ENCODE measurements around the gene PLEKHG4B. TPM values are rescaled to one million over a fixed set of nuclear protein-coding genes. Genes with fewer than 3 reads are reported as not detected.

PLEKHG4B gene
- total RNA-seq, 2 experiments from 2014 or later = 0.10 TPM

DNA sequence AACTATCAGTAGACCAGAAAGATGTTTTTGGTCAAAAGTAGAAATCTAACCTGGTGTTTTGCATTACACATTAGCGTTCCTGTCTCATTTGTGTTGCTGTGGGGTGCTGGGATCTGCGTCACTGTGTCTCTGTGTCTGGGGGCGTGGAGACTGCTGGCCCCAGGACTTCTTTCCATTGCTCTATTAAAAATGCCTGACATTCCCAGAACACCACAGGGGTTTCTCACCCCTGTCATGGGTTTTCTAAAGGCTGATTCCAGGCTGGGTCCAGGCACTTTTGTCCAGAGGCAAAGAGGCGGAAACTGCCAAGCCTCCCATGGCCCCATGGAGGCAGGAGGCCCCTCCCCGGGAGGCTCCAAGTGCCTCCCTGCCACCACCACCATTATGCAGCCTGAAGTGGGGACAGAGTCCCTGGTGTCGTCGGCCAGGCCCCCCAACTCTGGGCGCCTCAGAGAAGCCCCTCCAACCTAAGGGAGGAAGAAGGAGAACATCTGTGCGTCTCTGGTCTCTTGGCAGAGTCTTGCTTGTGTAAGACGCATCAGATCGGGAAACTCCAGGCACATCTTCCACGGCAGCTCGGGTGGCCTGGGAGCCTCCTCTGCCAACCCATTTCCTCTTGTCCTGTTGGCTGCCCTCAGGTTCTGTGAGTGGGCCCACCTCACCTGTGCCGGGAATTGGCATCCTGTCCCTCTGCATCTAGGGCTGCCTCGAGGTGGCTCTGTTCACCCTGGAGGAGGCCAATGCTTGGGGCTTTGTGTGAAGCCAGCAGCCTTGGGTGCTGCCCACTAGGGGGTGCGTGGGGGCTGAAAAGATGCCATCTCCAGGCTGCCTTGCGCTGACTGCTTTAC lies 13.8 kb upstream of the PLEKHG4B start:
- no peak overlapping the region for H3K4me3 Mint-ChIP-seq
- CTCF ChIA-PET = no interaction called here

DNA sequence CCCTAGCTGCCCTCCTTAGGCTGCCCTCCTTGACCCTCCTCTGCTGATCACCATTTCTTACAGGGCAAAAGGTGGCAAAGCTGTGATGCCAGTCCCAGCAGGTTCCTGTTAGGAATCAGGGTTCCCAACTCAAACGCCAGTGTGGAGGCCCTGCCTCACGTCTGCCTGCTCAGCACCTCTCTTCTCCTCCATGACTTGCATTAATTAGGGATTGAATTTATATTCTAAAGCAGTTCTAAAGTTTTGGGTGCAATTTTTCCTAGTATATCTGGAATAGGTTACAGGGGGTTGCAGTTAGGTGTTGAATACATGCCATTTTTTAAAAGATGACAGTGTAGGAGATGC lies 13.2 kb upstream of the PLEKHG4B start:
- ChIA-PET POLR2A (no interaction called here), CTCF (no interaction called here)
- no peaks in the 10 kb centered on the region for H3K9me3 Mint-ChIP-seq
- no peaks in the 10 kb centered on the region for H3K27me3 Mint-ChIP-seq
- DNase-seq = no peak
- H3K27ac Mint-ChIP-seq = no peak overlapping the region
- H3K4me3 Mint-ChIP-seq = no peak overlapping the region
- H3K4me1 Mint-ChIP-seq = no peaks in the 10 kb centered on the region
- no peaks in the 10 kb centered on the region for H3K36me3 Mint-ChIP-seq (ENCODE audit: low read depth)

More for the DNA sequence above, 13.8 kb upstream of the PLEKHG4B start:
- no peaks in the 10 kb centered on the region for H3K9me3 Mint-ChIP-seq
- no peak overlapping the region for H3K27ac Mint-ChIP-seq
- no peaks in the 10 kb centered on the region for H3K4me1 Mint-ChIP-seq
- DNase-seq = peak; percentile 21
- no peaks in the 10 kb centered on the region for H3K36me3 Mint-ChIP-seq (ENCODE audit: low read depth)
- POLR2A ChIA-PET = no interaction called here
- H3K27me3 Mint-ChIP-seq = no peaks in the 10 kb centered on the region

DNA sequence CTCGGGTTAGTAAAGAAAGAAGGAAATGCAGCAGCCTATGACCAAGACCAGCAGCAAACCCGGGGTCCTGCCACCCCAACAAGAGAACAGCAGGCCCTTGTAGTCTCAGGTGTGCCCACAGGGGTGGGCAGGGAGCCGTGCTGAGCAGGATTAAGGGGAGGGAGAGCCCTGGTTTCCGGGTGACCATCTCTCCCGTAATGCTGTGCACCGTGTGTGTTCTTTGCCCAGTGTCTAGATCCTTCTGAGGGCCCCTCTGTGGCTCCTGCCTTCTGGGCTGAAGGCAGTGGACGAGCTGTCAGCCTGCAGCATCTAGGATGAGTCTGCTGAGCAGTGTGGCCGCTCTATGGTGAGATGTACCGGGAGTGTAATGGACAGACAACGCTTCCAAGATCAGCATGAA lies 12.7 kb upstream of the PLEKHG4B start:
- H3K4me3 Mint-ChIP-seq = no peak overlapping the region
- no peaks in the 10 kb centered on the region for H3K36me3 Mint-ChIP-seq (ENCODE audit: low read depth)
- no peak overlapping the region for H3K27ac Mint-ChIP-seq
- no peaks in the 10 kb centered on the region for H3K27me3 Mint-ChIP-seq
- CTCF ChIA-PET = no interaction called here
- no peaks in the 10 kb centered on the region for H3K9me3 Mint-ChIP-seq
- no peak for DNase-seq
- H3K4me1 Mint-ChIP-seq = no peaks in the 10 kb centered on the region
- POLR2A ChIA-PET = no interaction called here

DNA sequence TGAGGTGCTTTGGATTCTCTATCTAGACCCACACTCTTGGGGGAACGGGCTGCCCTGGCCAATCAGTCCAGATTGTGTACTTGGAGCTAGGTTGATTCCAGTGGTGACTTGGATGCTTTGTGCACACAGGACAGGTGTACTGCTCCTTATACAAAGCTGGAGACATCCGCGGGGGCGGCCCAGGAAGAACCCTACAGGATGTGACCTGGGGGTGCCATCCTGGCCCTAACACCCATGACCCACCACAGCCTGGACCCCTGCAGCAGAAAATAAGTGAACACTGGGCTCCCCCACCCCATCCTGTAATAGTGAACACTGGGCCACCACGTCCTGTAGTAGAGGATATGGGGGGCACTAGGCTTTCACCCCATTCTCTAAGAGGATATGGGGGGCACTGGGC lies 12.1 kb upstream of the PLEKHG4B start:
- no peak for DNase-seq
- POLR2A ChIA-PET = no interaction called here
- Mint-ChIP-seq H3K27ac (peak overlapping the region; percentile 25), H3K27me3 (no peaks in the 10 kb centered on the region), H3K36me3 (ENCODE audit: low read depth) (no peaks in the 10 kb centered on the region), H3K4me1 (no peaks in the 10 kb centered on the region), H3K4me3 (no peak overlapping the region), H3K9me3 (no peaks in the 10 kb centered on the region)
- CTCF ChIA-PET = no interaction called here

DNA sequence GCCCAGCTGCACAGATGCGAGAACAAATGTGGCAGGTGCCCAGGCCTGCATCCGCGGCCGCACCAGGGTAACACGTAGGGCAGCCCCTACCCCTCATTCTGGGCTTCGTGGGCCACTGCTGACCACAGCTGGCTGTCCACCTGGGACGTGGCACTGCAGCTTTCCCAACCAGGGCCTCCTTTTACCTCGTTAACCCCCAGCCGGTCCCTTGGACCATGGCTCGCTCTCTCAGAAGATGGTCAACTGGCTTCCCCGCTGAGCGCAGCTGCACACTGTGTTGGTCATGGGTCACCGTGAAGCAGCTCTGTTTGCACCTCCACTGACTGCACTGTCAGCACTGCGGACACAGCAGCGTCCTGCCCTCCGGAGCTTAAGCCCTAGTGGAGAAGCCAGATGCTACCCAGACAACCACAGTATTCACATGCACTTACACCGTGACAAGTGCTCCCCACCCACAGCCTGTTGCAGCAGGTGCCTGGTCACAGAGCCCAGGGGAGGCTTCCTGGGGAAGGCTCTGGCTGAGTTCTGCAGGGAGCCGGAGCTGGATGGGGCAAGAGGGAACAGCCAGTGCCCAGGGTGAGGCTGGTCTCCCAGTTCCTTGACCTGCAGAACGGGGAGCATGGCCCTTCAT lies 10.5 kb upstream of the PLEKHG4B start:
- POLR2A ChIA-PET = no interaction called here
- H3K4me3 Mint-ChIP-seq = no peak overlapping the region
- no peaks in the 10 kb centered on the region for H3K36me3 Mint-ChIP-seq (ENCODE audit: low read depth)
- no peaks in the 10 kb centered on the region for H3K9me3 Mint-ChIP-seq
- no peaks in the 10 kb centered on the region for H3K27me3 Mint-ChIP-seq
- H3K27ac Mint-ChIP-seq = no peak overlapping the region
- no peak for DNase-seq
- CTCF ChIA-PET = no interaction called here
- no peaks in the 10 kb centered on the region for H3K4me1 Mint-ChIP-seq

DNA sequence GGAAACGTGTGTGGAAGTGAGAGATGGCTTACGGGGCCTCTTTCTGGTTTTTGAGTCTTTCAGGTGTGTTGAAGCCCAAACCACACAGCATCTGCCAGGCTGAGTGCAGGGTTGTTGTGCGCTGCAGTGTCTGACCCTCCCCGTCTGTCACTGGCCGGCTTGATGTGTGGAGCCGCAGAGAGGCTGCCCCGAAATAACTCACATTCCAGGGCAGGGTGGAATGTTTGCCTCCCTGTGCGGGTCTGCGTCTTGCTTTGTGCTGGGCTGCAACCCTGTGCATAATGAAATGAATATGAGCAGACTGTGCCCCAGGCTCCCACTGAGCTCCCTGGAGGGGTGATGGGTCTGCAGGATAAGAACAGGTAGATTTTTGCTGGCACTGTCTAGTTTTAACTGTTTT lies 9.9 kb upstream of the PLEKHG4B start:
- Mint-ChIP-seq H3K27ac (no peak overlapping the region), H3K9me3 (no peaks in the 10 kb centered on the region), H3K36me3 (ENCODE audit: low read depth) (no peaks in the 10 kb centered on the region), H3K4me3 (no peak overlapping the region), H3K4me1 (no peaks in the 10 kb centered on the region), H3K27me3 (peaks cover 4% of the 10 kb centered on the region)
- ChIA-PET POLR2A (no interaction called here), CTCF (no interaction called here)
- no peak for DNase-seq

DNA sequence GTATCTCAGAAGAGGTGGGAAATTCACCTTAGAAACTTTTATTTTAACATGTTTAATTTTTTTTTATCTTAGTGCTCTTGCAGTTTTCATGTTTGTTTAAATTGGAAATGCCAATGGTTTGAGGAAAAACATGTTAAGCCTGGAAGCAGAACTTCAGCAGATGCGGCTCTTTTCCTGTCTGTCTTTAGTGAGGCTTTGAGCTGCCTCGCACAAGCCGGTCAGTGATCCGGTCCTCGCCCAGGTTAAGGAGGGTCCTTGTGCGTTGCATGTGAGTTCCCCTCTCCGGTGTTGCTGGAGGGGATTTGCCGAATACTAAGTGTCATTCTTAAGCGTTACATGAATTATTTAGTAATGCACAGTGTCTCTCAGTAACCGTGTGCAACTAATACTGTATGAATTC lies 9.4 kb upstream of the PLEKHG4B start:
- H3K27ac Mint-ChIP-seq = no peak overlapping the region
- H3K36me3 Mint-ChIP-seq (ENCODE audit: low read depth) = no peaks in the 10 kb centered on the region
- H3K9me3 Mint-ChIP-seq = no peaks in the 10 kb centered on the region
- ChIA-PET CTCF (no interaction called here), POLR2A (no interaction called here)
- no peaks in the 10 kb centered on the region for H3K4me1 Mint-ChIP-seq
- H3K4me3 Mint-ChIP-seq = no peak overlapping the region
- peaks cover 8% of the 10 kb centered on the region for H3K27me3 Mint-ChIP-seq
- DNase-seq = no peak

DNA sequence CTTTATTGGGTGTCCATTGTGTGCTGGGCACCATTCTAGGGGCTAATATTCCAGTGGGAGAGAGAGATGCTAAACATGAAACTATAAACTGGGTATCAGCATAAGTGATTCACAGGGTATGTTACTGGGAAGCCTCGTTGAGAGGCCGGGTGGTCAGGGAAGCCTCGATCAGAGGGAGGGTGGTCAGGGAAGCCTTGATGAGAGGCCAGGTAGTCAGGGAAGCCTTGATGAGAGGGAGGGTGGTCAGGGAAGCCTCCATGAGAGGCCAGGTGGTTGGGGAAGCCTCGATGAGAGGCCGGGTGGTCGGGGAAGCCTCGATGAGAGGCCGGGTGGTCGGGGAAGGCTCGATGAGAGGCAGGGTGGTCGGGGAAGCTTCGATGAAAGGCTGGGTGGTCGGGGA lies 8.9 kb upstream of the PLEKHG4B start:
- Mint-ChIP-seq H3K27me3 (peaks cover 12% of the 10 kb centered on the region), H3K36me3 (ENCODE audit: low read depth) (no peaks in the 10 kb centered on the region), H3K4me1 (no peaks in the 10 kb centered on the region), H3K4me3 (no peak overlapping the region), H3K9me3 (no peaks in the 10 kb centered on the region), H3K27ac (no peak overlapping the region)
- CTCF ChIA-PET = no interaction called here
- POLR2A ChIA-PET = no interaction called here
- no peak for DNase-seq

DNA sequence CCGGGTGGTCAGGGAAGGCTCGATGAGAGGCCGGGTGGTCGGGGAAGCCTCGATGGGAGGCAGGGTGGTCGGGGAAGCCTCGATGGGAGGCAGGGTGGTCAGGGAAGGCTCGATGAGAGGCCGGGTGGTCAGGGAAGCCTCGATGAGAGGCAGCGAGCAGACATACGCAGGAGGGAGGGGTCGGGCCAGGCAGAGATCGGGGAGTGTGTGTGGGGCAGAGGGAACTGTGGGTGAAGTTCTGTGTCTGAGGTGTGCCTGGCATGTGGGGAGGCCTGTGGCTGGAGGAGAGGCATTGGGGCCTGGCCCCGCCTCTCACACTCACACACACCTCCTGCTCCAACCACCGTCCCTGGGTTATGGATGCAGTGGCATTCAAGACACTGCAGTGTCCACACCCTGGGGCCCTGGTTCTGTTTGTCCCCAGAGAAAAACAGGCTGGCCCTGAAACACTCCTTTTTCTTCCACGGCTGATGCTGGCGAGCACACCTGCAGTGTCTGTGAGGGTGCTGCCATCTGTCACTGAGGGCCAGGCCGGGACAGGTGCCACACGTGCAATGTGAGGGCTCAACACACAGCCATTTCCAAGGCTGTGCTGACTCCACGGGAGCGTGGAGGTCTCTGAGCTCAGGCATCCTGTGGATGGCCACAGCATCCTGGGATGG lies 6.5 kb upstream of the PLEKHG4B start:
- DNase-seq = no peak
- no peaks in the 10 kb centered on the region for H3K36me3 Mint-ChIP-seq (ENCODE audit: low read depth)
- POLR2A ChIA-PET = no interaction called here
- no peak overlapping the region for H3K27ac Mint-ChIP-seq
- no peaks in the 10 kb centered on the region for H3K9me3 Mint-ChIP-seq
- CTCF ChIA-PET = no interaction called here
- peaks cover 23% of the 10 kb centered on the region for H3K27me3 Mint-ChIP-seq
- H3K4me1 Mint-ChIP-seq = no peaks in the 10 kb centered on the region
- no peak overlapping the region for H3K4me3 Mint-ChIP-seq

DNA sequence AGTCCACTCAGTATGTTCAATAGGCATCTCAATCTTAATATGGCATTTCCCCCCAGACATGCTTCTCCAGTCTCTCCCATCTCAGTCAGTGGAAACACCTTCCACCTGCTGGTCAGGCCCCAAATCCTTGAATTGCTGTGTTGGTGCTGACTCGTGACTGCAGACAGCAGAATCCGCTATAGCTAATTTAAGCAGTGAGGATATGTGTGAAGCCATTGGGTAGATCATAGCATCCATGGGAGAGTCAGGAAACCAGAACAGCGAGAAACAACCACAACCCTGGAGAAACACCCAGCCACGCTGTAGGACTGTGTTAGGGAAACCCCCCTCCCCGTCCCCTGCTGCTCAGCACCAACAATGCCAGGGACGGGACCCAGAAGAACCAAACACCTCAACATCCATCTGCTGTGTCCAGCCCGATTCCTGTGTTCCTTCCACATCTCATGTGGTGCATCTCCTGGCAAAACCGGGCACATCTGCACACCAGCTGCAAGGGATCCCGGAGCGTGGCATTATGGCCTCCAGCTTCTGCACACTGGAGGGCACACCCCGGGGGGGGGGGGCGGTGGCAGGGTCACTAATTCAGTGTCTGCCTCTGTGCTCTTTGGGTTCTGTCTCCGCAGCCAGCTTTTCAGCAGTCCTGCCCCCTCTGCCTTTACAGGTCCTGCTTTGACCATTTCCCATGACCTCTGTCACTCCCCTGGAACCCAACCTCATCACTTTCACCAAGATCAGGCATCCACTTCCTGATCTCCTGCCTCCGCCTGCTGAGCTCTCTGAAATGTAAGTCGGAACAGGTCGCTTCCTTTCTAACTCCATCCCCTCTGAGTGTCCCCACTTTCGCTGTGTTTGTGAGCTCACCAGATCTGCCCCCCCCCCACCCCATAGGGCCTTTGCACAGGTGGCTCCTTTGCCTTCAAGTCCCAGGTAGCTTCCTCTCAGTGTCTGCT lies 2.4 kb upstream of the PLEKHG4B start:
- POLR2A ChIA-PET = no interaction called here
- Mint-ChIP-seq H3K27ac (no peak overlapping the region), H3K36me3 (ENCODE audit: low read depth) (no peaks in the 10 kb centered on the region)

DNA sequence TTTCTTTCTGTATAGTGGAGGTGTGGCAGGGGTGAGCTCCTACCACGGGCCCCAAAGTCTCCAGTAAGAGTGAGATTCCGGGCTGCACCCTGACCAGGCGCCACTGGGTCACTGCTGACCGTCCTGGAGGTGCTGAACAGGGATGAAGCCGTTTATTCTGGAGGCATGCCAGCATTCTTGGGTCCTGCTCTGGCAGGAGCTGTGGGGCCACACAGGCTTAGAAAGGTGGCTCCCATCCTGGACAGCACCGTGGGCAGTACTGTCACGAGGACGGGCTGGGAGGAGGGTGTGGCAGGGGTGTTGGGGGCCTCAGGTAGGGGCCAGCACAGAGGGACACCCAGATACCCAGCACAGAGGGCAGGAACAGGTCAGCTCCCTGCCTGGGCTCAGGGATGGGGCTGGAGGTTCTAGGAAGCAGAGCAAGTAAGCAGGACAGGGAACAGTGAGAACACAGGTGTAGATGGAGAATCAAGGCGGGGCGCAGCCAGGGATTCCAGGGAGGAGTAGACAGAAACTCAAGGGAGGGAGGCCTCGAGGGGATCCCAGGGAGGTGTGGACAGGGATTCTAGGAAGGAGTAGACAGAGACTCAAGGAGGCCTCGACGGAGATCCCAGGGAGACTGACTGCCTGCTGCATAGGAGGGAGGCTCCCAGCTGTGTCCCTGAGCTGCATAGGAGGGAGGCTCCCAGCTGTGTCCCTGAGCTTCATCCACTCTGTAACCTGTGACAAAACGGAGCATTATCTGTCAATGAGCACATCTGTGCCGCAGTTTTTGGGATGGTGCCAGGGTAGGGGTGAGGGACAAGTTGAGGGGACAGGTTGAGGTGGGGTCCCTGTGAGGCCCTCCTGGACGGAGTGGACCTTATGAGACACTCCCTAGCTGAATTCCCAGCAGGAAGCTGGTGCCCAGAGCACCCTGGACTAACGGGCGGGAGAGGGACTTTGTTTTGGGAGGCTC lies 1.1 kb upstream of the PLEKHG4B start:
- Mint-ChIP-seq H3K36me3 (ENCODE audit: low read depth) (no peaks in the 10 kb centered on the region), H3K27me3 (peaks cover 59% of the 10 kb centered on the region), H3K27ac (no peak overlapping the region), H3K4me3 (peak overlapping the region; percentile 22), H3K9me3 (no peaks in the 10 kb centered on the region), H3K4me1 (peaks cover 3% of the 10 kb centered on the region)
- CTCF ChIA-PET = no interaction called here
- POLR2A ChIA-PET = no interaction called here
- no peak for DNase-seq

More for the DNA sequence above, 2.4 kb upstream of the PLEKHG4B start:
- no peak overlapping the region for H3K4me3 Mint-ChIP-seq
- CTCF ChIA-PET = interaction anchor here (0.7 kb wide), 1 partner anchor 1041 kb away, joined by 4 read pairs; no protein-coding TSS in a partner anchor
- H3K27me3 Mint-ChIP-seq = peaks cover 51% of the 10 kb centered on the region
- peaks cover 3% of the 10 kb centered on the region for H3K4me1 Mint-ChIP-seq
- no peaks in the 10 kb centered on the region for H3K9me3 Mint-ChIP-seq
- DNase-seq = no peak
